HG03095 (cell line): Measurements from ENCODE around the gene UBL4B.

Experiments used
- ATAC-seq: cut with Tn5 transposase; IDR thresholded peaks from one replicate; pipeline ENCODE4 v1.9.1; 2021; ENCODE audit warnings: moderate library complexity; ENCODE audit not compliant: unreplicated experiment

UBL4B gene

DNA sequence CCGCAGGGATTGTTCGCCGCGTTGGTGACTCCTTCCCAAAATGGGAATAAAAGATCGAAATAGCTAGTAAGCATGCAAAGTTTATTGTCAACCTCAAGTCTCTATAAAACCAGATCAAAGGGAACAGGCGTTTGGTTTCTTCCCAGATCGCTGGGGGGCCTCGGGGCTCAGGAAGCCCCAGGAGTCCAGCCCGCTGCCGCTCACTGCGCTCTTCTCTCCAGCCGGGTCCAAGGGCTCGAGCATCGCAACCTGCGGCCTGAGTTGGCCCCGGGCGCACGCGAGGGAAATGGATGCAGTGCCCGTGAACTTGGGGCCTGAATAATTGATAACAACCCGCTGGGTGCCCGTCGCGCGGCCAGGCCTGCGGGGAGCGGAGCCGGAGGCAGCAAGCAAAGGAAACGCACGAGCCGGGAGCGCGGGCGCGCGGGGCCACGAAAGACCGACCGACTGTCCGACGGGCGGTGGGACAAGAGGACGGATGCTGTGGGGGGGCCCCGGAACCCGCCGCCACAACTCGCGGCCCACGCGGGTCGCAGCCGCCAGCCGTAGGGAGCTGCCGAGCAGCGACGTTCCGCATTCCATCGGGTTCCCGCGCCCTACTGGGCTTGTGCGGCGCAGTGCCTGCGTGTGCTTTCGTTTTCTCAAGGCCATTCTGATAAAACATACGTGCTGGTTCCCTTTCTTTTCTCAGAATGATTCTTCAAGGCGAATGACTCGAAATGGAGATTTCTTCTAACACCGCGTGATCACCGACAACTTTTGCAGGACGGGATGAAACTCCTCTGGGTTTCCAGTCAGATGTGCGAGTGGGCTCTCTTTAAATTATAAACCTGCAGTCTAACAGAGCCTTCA is 27.8 kb upstream of the UBL4B start:
- ATAC-seq: no peak

DNA sequence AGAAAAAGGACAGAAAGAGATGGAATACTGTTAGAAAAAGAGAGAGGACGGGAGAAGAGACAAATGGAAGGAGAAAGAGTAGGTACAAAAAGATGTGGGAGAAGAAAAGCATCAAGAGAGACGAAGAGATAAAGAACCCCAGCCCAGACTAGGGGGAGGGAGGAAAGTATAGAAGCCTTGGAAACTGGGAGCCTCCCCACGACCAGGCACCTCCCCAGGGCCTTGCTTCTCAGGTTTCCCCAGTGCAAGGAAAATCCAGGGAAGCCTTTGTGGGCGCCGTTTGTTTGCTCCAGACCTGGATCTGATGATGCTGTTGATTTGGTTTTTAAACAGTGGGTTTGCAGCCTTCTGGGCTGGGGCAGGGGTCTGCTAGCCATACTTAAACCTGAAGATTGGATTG is 26.6 kb upstream of the UBL4B start:
- ATAC-seq: no peak

DNA sequence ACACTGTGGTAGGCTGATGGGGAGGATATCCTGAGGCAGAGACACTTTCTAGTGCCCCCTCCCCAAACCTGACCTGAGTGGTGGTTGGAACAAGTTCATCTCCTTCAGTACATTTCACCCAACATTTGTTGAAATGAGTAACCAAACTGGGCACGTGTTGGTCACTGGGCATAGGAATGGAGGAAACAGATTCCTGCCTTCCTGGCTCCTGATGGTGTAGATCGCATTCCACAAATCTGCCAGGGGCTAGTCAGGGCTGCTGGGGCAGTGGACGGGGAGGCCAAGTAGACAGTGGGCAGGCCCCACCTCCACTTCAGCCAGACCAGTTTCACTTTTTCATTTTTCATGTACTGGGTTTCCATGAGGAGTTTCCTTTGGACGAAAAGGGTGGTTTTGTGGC is 25.3 kb upstream of the UBL4B start:
- no peak for ATAC-seq

DNA sequence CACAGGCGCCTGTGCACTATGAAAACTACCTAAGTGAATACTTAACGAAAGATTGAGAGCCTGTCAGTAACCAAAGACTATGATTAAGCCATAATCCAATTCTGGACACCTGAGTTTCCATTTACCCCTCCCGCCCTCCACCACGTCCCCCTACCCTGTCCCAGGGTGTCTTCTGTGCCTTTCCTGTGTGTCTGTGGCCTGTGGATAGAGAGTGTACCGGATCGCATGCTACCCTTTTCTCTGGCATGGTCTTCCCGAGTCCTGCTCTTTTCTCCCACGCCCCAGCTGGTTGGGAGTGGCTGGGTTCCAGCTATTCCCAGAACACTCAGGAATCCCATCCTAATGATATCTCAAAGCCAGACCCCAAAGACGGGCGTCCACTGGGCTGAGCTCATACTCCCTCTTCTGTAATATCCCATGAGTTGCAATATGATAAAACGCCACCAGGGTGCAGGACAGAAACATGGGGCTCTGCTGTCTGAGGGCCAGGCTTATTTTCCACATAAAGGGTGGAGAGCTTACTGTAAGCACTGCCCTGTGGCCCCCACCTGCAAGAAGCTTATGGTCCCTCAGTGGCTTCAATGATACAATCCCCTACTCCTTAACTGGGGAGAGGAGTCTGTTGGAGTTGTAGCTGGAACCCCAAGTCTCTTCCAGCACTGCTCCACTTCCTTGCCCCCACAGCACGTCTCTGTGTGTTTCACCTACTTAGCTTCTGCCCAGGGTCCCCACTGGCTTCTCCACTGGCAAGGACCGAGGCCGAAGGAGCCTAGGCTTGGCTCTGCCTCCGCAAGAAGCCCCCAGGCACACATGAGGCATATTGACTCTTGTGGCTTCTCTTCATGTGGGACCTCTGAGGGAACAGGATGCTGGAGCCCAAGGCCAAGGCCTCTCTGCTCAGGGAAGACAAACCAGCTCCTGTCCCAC is 24.2 kb upstream of the UBL4B start:
- no peak for ATAC-seq

DNA sequence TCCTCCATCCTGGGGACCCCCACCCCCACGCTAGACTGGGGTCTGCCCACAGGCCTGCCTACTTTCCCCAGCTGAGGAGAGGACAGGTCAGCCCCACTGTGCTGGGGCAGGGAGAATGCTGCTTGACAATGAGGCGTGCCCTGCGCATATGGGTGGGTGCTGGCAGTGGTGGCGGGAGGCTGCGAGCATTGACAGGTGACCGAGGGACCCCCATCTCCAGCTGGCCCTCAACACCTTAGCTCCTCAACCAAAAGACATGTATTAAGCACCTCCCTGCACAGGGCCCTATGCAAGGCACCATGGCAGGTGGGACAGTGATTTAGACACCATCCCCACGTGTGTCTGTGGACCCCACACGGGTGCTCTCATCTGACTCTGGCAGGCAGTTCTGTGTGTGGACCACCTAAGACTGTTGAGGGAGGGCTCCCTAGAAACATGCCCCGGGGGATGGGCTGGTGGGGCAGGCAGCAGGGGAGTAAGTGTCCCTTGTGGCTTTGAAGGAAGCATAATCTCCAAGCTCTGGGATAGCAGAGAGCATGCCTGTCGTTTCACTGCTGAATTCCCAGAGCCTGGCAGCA is 23.4 kb upstream of the UBL4B start:
- no peak for ATAC-seq

DNA sequence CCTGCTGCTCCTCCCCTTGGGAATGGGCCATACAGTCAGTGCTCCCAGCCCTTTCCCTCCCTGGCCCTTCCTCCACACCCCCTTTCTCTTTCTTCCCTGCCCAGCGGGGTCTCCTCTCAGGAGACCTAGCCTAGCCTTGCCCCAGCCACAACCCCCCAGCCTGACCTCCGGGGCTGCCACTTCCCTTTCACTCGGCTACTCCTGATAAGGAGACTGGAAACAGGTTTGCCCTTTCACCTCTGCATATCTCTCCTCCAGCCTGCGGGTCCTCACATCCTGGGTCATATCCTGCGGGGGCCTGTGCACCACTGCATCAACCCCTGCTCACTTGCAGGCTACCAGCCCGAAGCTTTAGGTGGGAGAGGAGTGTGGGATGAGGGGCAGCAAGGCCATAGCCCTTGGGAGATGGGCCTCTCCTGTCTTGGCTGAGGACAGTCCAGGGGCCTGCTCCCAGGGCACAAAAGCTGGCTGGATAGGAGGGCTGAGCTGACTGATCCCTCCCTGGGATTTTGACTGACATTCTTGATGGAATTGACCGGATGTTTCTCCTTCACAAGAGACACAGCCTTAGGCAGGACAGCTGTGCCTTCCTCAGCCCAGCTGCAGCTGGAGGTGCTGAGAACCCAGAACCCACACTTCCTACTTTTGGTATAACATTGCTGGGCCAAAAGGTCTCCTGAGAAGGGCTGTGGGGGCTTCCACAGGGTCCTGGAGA is 22.5 kb upstream of the UBL4B start:
- no peak for ATAC-seq

DNA sequence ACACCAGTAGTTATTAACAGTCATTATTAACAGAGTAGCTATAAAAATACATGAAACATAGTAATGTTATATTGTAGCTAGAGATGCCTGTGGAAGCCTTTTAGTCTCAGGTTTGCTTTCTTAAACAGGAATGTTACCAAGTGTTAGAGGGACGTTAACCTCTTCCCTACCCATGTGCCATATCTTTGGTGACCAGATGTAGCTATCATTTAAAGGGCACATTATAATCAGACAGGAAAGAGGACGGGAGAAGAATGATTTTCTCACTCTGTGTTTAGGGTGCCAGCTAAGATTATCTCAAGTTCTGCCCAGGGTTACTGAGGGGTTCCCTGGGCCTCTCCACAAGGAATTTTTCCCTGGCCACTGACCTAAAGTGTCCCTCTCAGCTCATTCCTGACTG is 20.9 kb upstream of the UBL4B start:
- ATAC-seq: no peak

DNA sequence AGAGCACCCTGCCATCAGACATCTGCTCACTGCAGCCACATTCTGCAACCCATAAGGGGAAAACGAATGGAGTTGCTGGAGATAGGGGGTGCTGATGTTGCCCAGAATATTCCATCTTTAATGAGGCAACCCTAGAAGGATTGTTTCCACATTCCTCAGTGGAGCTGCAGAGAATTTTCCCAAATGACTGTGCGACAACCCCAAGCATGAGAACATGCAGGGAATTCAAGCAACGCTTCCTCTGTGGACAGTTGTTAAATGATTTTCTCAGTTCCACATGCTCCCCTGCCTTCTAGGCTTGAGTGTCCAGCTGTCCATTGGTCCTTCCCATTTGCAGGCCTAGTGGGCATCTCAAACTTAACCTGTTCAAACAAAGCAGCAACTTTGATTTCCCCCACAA is 20.5 kb upstream of the UBL4B start:
- no peak for ATAC-seq

DNA sequence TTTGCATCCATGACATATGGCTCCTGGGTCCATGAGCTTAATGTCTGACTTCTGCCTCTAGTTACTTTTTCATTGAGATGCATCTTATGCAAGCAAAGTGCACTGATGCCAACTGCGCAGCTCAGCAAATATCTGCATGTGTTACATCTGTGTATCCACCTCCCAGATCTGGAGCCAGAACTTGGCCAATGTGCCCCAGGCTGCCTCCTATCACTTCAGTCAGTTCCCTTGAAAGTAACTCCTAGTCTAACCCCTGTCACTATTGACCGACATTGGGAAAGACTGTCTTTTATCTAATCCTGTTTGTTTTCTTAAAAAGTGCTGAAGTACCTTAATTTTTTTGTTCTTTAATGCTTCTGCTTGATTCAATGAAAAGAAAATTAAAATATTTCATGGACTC is 19.3 kb upstream of the UBL4B start:
- no peak for ATAC-seq

DNA sequence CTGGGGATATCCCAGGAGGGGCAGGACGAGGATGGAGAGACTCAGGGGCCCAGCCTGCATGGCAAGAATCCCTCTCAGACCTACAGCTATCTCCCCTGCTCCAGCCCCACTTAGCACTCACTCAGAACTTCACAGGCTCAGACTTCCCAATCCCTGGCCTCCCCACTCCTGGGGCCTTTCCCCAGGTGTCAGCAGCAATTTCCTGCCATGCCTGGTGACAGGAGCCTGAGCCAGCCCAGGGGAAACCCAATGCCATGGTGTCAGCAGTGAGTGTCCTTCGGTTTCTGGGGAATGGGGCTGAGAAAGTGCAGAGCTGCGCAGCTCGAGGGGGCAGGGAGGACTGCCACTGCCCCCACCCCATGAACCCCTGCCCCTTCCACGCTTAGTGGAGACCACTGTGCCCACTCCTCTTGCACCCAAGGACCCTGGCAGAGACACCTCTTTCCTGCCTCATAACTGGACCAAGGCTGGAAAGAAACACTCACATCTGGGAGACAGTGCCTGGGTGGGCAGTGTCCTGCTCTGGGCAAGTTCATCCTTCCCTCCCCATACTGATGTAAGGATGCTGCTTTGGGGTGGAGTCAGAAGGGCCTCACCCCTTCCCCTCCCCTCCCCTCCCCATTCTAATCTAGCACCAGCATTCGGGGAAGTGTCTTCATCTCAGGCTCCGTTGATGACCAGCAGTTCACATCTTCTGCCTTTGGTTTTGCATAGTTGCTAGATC is 17.1 kb upstream of the UBL4B start:
- no peak for ATAC-seq

DNA sequence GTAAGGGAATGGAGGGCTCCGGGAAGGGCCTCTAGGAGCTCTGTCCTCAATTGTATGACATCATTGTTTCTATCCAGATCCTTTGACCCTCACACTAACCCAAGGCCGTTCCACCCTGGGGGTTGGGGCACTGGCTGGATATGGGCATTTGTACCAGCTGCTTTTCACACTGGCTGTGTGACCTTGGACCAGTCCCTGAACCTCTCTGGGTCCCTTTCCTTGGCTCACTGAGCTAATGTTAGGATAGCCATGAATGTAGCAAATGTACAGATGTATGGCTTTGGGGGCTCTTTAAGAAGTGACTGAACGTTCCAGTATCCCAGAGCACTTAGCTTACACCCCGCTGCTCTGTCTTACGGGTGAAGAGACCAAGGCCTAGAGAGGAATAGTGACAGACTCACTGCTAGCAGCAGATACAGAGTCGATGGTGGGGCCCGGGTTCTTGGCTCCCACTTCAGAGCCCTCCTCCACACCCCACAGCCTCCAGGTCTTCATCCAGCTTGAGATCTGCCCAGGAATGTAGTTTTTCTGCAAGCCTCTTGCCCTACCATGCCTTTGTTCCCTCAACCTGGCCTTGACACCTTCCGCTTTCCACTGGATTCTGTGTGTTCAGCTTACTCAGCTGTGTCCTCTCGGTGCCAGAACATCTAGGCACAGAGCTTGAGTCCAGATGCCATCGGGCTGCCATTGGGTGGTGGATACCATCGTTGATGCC is 14.6 kb upstream of the UBL4B start:
- ATAC-seq: no peak

DNA sequence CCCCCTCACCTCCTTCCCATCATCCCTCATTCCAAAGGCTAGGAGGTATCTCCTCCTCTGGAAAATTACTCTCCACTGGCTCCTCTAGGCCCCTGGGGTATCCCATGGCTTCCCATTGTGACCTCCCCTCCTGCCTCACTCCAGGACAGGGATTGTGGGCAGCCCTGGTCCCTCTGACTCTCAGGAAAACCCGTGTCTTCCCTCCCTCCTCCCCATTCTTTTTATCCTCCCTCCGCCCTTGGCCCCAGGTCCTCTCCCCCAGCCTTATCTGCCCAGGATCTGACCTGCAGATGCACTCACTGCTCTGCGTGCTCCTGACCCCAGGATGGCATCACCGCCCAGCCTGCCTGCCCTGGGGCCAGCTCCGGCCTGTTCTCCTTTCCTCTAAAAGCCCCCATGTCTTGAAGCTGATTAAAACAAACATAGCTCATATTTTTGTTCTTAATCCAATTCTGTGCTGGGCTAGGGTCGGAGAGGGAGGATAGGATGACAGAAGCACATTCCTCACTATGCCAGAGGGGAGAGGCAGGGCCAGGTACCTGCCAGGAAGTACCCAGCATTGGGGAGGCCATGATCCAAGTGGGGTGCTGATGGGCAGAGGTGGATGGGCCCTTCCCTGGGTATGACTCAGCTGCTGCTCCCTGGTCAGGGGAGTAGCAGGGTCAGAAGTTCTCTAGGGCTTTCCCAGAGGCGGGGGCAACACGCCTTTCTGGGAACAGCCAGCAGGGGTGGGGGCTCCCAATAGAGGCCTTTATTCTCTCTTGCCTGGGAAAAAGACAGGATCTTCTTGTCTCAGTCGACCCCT is 13.8 kb upstream of the UBL4B start:
- ATAC-seq: no peak

DNA sequence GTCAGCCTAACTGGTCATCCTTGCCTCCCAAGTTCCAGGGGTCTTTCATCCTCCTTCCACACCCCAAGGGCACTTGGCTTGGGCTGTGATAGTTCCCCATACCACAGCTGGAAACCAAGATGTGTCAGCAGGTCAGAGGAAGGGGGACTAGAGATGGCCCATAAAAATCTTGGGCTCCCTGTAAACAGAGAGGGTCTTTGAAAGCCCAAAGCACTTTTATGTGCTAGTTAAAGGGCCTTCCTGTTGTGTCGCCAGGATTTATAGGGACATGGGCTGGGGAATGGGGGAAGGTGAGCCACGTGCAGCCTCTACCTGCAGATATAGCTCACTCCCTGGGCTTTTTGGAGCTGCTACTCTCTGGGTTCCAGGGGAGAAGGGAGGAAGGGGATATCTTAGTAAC is 11.9 kb upstream of the UBL4B start:
- ATAC-seq: no peak

DNA sequence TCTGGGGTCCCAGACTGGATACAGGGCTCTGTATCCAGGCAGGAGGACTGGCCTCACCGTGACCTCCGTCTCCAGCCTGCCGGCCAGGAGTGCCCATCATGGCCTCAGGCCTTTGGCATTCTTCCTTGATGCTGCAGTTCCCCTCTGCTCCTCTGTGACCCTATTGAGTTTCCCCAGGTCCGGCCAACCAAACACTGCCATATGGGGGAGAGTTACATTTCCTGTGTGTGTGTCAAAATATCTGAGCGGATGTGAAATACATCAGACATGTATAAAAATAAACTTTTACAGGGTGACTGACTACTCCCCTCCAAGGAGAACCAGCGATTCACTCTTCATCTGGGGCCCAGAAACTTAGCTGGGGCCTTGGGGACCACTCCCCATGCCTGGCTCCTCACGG is 10.2 kb upstream of the UBL4B start:
- no peak for ATAC-seq

DNA sequence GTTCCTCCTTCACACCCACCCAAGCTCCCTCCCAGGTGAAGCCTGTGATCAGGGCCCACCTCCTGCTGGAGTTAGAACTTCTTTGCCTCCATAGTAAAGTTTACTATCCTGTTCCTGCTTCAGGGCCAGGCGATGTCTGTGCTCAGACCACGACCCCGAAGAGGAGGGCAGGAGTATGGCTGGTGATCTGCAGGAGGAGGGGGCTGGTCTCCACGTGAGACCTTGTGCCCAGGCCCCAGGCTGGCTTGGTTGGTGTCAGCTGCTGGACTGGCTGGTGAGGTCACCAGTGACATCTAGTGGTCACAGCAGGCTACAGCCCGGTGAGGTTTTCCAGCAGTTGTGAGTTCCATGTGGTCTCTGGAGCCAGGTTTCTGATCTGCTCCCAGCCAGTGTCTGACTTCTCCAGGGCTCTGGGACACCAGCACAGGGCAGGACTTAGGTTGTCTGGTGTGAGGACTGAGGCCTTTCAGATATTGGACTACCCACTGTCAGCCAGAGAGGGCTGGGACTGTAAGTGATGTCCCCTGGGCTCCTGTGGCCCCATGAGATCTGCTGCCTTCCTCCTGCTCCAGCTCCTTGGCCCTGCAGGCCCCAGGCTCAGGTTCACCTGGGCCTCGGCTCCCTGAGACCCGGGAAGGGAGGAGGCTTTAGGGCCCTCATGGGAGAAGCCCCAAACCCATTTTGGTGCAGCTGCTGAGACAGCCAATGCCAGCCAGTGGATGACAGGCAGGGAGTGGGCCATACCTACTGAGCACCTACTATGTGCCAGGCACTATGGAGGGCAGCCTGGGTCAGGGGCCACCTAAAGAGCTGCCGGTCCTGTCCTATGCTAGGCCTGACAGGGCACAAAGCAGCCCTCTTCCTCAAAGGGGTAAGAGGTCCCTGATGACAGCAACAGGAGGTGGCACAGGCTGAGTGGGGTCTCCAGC is 6.0 kb upstream of the UBL4B start:
- ATAC-seq: no peak

DNA sequence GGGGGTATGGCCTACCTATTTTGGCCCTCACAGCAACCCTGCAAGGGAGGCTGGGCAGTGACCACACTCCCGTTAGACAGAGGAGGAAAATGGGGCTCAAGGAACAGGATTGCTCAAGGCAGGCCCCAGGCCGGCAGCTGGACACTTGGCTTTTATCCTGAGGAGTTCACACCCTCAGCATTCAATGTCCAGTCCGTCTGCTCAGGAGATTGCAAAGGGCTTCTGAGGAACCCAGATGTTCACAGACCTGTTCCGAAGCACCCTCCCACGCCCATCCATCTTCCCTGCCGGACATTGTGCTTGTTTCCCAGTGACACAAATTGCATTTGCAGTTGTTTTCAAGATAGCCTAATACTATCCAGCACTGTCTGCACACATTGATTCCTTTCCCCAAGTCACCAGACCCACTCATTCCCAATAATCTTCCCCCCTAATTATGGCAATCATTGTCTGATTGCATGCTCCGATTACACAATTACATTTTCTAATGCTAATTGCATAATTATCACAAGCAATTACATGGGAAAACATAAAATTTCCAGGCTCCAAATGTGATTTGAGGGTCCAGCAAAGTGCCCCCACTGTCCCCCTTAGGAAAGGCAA is 4.3 kb upstream of the UBL4B start:
- ATAC-seq: no peak

DNA sequence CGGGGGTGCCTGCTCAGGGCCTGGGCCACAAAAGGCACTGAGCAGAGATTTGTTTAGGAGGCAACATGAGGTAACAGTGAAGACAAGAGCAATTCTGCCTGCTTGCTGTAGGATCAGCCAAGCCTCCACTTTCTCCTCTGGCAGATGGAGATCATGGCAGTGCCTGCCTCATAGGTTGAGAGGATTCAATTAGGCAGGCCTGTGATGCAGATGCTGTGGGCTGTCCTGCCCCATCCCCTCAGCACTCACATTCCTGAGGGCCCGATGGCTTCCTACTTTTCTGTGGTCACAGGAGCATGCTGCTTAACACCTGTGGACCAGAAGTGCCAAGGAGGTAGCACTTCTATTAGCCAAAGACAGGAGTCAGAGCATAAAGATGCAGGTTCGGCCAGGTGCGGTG is 1.2 kb upstream of the UBL4B start:
- ATAC-seq: no peak

DNA sequence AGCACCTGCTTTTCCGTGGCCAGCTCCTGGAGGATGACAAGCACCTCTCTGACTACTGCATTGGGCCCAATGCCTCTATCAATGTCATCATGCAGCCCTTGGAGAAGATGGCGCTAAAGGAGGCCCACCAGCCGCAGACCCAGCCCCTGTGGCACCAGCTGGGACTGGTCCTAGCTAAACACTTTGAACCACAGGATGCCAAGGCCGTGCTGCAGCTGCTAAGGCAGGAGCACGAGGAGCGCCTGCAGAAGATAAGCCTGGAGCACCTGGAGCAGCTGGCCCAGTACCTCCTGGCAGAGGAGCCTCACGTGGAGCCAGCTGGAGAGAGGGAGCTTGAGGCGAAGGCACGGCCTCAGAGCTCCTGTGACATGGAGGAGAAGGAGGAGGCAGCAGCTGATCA is 413 bp downstream of the UBL4B start:
- no peak for ATAC-seq
